Measurements from ENCODE around the gene TAAR1.

GRCh38 chr6:132661906-132662305 is 2.9 kb upstream of the TAAR1 start:
- no peak for TF ChIP-seq CTCF (IDR thresholded peaks at IDR 0.05)
- TF ChIP-seq POLR2AphosphoS5 (IDR thresholded peaks at IDR 0.05; ENCODE audit: low read depth, low read length) = no peak

All from Panc1 (cell line).